NCI-H1092 treated with DMSO at 0.1 percent for 48 hours (cell line): ENCODE results near the gene CLASP2.
A peak's percentile ranks its signal among the peaks of the same experiment; 100 is the strongest.

Experiments used
- DNase-seq: peaks from one replicate; lab custom pipeline; 2025; lab: John Stamatoyannopoulos, UW

CLASP2 gene

DNA sequence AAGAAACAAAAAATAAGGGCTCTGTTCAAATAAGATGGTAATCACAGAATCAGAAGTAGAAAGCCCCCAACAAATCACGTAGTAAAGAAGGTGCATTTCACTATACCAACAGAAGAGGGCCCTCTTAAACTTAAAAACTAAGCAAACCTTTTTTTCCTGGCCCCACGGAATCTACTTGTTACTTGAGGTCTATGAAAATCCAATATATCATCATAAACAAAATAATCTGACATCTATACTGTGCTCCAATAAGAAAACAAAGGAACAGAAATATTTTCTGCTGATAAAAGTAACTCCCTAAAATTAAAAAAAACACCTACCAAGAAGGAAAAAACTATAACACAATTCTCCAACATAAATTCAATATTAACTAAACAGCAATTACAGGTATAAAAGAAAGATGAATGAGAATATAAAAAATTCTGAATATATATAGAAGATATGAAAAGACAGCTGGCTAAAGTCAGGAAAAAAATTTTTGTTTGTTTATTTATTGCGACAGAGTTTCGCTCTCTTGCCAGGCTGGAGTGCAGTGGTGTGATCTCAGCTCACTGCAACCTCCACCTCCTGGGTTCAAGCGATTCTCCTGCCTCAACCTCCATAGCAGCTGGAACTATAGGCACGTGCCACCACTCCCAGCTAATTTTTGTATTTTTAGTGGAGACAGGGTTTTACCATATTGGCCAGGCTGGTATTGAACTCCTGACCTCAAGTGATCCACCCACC, 81.8 kb downstream of the CLASP2 start:
- peak; percentile 64 for DNase-seq

DNA sequence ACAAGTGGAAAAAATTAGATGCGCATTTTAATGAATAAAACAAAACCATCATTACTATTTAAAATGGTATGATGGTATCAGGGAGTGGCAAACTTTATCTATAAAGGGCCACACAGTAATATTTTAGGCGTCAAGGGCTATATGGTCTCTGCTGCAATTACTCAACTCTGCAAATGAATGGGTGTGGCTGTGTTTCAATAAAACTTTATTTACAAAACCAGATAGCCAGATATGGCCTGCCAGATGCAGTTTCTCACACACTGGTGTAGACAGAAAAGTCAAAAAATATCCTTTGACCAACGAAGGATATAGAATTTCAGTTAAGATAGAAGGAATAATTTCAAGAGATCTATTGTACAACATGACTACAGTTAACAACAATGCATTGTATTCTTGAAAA, 83.8 kb downstream of the CLASP2 start:
- no peak for DNase-seq

DNA sequence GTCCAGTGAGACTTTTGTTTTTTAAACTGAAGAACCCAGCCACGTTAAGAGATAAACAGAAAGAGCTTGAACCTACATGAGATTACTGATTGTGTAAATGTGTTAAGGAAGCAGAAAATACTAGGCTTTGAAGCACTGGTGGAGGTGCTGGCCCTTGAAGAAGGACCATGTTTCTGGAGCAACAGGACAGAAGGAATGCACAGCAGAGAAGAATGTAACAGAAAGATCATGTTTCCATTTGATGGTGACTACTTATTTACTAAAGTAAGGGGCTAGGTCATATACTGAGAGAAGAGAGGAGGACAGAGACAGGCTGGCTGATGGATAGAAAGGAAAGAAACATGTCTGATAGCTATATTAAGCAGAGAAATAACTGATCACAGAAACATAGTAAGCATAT, 88.8 kb downstream of the CLASP2 start:
- no peak for DNase-seq

DNA sequence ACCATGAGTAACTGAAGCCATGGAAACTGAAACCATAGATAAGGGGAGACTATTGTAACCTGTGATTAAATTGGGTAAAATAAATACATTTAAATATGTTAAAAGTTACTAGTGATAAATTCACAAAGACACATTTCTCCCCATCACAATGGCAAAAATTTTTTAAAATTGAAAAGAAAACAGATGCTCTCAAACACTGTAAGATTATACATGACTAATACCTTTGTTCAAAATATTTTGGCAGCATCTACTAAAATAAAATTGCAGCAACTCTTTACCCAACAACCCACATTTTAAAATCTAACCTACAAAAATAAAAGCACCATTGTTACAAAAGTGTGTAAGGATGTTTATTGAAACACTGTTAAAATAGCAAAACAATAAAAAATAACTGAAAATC, 93.3 kb downstream of the CLASP2 start:
- DNase-seq: no peak

DNA sequence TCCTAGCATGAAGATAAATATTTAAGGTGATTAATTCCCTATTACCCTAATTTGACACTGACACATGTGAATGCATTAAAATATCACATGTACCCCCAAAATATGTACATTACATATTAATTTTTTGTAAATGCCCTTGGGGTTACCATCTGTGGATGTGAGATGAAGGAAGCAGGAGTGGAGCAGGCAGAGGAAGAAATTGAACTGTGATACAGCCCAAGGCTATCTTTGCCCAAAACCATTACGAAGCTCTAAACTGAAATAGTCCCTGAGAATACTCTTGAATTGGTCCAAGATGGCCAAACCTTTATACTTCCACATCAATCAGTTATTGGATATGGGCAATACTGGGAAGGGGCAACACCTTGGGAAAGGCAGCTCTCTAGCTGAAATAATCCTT, 105.0 kb downstream of the CLASP2 start:
- DNase-seq: no peak

DNA sequence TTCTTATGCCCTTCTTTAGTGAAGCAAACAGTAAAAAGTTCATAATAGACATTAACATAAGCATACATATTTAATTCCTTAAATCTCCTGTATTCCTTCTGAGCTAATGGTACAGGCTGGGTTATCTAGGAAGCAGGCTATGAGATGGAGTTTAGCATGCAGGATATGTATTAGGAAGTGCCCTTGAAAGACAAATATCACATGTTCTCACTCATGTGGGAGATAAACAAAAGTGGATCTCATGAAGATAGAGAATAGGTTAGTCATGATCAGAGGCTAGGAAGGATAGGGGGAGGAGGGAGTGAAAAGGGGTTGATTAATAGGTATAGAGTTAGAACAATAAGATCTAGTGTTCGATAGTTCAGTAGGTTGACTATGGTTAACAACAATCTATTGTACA, 105.4 kb downstream of the CLASP2 start:
- no peak for DNase-seq

DNA sequence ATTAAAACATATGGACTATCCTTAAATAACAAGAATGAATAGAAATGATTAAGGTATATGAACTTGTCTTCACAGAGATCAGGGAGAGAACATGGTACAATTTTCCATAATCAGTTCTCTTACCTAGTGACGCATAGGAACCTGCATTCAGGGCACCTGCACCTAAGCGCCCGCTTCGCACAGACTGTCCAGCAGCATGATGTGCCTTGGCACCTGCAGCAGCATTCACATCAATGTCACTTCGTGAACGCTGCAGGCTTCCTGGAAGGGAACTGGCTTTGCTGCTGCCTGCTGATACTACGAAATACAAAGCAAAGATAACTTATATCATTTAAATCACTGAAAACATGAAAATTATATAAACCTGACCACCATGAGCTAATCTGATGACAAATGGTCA, 115.2 kb downstream of the CLASP2 start:
- no peak for DNase-seq

DNA sequence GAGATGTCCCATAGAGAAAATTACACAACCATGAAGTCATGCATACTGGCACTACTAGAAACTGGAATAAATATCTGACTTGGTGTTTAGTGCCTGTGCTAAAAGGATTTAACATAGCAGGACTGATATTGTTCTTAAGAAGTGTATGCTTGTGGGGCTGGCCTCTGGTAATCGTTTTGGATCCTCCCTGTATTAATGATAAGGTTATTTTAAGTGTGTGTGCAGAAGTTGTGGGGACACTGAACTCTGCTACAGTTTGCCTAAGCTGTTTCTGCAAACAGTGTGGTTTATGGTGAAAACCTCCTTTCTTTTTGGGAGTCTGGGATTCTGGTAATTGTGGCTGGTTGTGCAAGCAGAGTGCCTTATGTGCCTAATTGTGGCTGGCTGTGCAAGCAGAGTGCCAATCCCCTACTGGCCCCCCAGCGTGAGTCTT, 120.8 kb downstream of the CLASP2 start:
- DNase-seq: no peak

DNA sequence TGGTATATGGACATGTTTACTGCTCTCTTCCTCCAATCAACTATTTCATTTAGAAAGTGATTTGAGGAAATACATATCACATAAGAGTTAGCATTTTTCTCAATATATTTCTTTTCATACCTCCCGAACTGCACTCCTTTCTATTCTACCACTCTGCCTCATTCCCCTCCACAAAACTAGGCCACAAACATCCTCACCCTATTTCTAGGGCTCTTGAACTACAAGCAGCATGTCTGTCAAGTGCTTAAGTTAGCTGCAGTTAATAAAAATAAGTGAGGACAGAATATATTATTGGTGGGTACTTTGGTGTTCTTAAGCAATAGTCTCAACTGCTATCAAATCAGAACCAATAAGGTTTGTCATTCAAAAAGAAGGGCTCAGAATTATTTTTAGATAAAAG, 125.1 kb downstream of the CLASP2 start:
- DNase-seq: no peak

DNA sequence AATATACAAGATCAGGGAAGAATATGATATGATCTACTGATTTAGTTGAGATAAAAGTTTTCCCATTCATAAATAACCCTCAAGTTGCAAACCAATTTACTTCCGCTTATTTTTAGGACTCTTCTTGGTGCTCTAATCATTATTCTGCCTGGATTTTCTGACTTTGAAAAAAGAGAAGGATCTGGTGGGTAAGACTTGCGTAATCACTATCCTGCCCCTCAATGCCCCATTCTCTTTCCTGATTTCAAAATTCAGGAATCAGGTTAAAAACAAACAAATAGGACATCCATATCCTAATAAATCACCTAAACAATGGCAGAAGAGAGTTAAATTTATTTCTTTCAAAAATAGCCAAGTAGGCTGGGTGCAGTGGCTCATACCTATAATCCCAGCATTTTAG, 127.5 kb downstream of the CLASP2 start:
- no peak for DNase-seq

DNA sequence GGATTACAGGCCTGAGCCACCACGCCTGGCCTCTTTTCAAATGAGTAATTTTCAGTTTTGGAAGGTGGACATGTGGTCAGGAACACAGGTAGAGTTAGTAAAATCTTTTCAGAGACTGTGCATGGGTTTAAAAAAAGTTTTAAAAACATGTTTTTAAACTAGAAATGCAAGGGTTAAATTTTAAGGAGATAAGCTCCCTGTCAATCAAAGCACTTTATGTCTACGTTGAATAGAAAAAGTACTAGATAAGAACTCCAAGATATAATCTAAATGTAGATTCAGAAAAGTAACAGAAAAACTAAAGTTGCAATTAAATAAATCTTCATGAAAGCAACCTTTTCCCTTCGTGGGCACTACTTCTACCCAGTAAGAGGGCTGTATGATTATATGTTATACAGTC, 131.7 kb downstream of the CLASP2 start:
- DNase-seq: no peak

DNA sequence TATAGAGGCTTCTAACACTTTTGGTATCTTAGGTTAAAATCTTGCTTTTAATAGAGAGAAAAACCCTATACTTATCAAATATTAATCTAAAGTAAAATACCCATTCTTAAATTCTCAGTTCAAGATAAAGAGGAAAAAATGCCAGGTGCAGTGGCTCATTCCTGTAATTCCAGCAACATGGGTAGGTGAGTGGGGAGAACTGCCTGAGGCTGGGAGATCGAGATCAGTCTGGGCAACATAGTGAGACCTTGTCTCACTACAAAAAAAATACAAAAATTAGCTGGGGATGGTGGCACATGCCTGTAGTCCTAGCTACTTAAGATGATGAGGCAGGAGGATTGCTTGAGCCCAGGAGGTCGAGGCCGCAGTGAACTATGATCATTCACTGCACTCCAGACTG, 135.8 kb downstream of the CLASP2 start:
- DNase-seq: no peak

DNA sequence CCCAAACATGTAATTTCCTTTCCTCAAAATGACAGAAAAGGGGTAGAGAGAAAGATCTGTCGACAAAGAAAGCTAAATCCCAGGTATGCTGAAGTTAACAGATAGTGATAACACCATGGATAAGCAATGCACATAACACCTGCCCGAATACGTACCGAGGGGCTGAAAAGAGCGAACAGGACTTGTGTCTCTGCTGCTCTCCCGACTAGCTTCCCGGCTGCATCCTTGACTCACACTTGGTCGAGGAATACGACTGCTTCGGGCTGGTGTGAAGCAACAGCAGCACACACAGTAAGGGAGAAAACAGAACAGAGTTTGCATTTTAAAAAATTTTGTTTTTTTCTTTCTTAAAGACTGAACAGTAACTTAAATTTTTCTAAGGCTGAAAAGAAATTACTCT, 136.4 kb downstream of the CLASP2 start:
- DNase-seq: no peak

DNA sequence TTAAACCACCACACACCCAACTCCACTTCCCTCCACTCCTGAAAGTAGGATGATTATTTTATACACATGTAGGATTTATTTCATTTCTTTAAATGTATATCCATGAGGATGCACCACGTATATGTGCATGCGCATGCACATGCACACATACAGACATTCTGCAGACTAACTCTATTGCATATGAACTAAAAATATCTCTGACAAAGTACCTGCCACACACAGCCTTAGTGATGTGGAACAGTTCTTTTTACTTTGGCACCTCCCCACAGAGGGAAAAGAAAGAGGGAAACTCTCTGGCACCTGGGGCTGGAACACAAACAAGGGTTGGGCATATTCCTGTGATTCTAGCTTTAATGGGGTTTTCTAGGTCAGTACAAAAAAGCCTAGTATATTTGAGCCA, 138.2 kb downstream of the CLASP2 start:
- DNase-seq: no peak

DNA sequence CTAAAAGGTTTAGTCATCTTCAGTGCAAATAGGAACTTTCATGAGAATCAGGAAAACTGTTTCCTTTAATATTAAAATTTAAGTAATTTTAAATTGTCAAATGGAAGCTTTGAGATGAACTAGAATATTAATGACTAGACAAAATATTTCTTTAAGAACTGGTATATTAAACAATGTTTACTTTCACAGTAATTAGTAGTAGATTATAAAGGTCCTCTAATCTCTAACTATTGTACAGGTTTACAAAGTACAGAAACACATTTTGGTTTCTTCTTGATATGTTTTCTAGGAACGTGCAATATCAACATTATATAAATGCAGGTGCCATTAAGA, 138.9 kb downstream of the CLASP2 start:
- no peak for DNase-seq

DNA sequence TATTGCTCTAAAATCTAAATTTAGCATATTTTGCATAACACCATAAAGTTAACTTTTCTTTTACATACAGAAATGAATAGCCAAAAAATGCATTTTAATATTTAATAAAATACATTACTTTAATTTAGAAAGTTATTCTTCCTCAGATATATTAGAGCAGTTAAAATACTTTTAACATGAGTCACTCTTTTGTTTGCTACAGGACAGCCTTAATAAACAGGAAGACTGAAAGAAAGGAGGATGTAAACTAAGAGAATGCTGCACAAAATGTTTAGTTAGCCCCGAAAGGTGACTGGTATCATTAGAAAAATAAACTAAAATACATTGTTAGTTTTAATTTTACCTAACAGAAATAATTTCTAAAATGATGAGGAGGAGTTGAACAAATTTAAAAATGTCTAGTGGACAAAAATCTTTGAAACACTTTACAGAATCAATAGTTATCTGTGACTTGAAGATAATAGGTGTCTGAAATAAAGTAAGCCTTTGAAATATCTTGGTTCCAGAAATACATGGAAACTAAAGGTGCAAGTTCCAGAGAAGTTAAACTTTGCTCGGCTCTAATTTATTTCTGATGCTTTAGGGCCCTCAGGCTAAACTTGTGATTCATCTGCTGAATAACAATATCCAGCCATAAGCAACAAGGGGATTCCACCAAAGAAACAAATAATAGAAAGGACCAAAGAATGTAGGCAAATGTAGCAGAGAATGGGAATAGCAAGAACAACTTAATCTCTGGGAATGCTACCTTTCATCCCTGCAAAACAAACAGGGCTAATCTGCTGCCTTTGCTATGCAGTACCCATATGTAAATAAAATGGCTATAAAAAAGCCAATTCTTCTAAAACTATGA, 139.5 kb downstream of the CLASP2 start:
- DNase-seq: no peak

DNA sequence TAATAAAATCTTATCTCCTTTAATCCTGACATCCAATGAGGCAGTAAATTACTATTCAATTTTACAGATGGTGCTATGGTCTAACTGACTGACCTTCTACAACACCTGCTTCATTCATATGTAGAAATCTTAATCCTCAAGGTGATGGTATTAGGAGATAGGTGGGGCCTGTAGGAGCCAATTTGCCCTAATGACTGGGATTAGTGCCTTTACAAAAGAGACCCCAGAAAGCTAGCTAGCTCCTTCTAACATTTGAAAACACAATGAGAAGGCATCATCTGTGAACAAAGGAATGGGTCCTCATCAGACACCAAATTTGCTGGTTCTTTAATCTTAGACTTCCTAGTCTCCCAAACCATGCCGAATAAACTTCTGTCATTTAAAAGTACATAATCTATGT, 140.5 kb downstream of the CLASP2 start:
- DNase-seq: no peak

DNA sequence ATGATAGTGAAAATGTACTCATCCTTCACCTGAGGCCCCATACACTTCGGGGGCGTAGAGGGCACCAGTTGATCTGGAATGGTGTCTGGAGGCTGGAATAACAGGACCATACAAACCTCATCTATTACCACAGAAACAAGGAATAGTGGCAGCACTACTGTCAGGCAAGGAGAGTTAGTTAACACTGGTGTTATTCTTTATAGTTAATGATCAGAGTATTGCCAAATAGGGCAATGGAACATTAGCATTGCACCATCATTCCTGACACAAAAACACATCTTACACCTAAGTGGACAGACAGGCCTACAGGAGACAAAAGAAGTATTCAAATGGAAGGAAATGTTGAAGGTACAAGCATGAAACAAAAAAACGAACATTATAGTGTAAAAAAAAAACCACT, 140.9 kb downstream of the CLASP2 start:
- no peak for DNase-seq

DNA sequence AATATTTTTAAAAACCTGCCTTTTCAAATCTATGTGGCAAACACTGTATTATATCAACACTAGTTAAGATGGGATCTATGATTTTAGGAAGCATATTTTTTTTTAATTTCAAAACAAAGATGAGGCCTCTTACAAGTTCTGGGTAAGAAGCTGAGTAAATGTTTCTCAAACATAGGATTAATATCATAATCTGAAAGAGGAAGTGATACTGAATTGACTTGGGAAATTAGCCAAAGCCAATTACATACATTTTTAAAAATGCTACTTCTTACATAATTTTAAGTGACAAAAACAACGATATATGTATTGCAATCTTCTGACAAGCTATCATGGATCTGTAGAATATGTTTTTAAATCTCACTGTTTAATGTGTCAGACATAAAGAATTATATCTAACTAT, 142.7 kb downstream of the CLASP2 start:
- no peak for DNase-seq

DNA sequence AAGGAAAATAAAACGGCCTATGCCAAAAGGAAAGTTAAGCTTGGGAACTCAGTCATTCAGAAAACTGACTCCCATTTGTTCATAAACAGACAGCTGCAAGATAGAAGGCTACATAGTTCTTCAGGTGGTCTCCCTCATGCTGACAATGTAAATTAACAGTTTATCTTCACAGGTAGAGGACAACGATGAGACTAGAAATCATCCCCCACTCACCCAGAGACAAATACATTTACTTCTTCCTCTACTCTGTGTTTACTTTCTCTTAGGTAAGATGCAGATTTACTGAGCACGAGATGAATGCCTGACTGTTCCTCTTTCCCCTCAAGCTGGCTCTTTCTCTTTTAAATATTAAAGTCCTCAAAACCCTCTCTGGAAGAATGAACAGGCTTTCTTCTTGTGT, 160.2 kb downstream of the CLASP2 start:
- DNase-seq: no peak

DNA sequence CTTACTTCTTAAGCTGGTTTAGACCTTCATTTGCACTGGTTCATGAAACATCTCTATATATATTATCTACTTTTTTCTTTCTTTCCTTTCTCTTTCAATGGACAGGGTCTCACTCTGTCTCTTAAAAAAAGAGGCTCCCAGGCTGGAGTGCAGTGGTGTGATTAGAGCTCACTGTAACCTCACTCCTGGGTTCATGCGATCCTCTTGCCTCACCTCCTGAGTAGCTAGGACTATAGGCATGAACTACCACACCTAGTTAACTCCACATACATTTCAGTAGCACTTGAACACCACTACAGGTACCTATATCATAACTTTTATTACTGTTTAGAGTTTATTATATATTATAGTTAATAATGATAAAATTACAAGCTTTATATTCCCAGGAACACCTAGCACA, 160.8 kb downstream of the CLASP2 start:
- no peak for DNase-seq

DNA sequence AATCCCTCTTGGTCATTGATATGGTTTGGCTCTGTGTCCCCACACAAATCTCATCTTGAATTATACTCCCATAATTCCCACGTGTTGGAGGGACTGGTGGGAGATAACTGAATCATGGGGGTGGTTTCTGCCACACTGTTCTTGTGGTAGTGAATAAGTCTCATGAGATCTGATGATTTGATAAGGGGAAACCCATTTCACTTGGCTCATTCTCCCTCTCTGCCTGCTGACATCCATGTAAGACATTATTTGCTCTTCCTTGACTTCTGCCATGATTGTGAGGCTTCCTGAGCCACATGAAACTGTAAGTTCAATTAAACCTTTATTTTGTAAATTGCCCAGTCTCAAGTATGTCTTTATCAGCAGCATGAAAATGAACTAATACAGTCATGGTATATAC, 171.0 kb downstream of the CLASP2 start:
- no peak for DNase-seq

DNA sequence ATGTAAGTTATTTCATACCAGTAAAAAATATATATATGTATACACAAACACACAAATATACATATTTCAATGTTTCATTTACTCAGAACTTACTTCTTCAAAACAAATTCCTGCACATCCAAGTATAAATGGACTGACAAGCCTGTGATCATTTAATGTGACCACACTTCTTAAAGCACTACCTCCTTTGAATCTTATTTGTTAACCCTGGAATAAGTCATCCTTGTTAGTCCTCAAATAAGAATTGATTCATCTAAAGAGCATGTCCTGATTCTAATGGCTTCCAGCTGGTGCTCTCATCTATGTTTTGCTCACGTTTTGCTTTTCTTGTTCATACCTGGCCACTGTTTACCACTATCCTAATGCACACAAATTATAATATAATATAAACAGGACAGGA, 173.9 kb downstream of the CLASP2 start:
- DNase-seq: no peak

DNA sequence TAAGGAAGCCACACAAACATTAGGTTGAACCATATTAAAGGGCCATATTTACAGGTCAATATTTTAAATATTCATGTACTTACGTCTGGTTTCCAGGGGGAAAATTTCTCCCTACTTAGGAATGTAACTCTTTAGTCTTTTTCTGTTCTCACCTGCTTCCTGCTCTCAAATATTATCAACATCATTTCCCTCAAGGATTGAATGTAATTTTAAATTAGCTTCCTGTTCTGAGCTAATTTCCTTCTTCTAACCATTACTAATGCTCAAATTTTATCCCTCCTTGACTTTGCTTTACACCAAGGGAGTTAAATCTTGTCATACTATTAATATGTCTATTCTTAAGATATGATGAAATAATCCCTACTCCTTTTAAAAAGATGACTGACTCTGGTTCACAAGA, 174.5 kb downstream of the CLASP2 start:
- no peak for DNase-seq
